Esophagus muscularis mucosa (tissue), 4 donors: Measurements from ENCODE around the gene FDXR. TPM values are rescaled to one million over a fixed set of nuclear protein-coding genes. Genes with fewer than 3 reads are reported as not detected.

Experiments
- DNase-seq: peaks from one replicate; pipeline ENCODE4 v3.0.0-alpha.2; 2017; ENCODE audit errors: extremely low spot score
- H3K27ac ChIP-seq, 4 donors: fragments of 200-600 bp; sonication (generic); replicated peaks in 1 of 4; 1 replicate in 3 of 4; 2 replicates in 1 of 4; pipeline ENCODE4 v1.5.1; 2016 to 2019; ENCODE audit warnings: mild to moderate bottlenecking in 1 of 4
- H3K27me3 ChIP-seq, 4 donors: fragments of 200-600 bp; sonication (generic); one replicate each; pipeline versions ENCODE4 v1.5.1 to v1.6.0; 2016 to 2019
- H3K36me3 ChIP-seq, 4 donors: fragments of 200-600 bp; sonication (generic); one replicate each; pipeline ENCODE4 v1.5.1; 2016 to 2019
- H3K4me1 ChIP-seq, 4 donors: fragments of 200-600 bp; sonication (generic); one replicate each; pipeline ENCODE4 v1.5.1; 2016 to 2019
- H3K4me3 ChIP-seq, 4 donors: fragments of 200-600 bp; sonication (generic); 1 replicate in 2 of 4; 2 replicates in 2 of 4; pipeline ENCODE4 v1.5.1; 2016 to 2019; ENCODE audit warnings: mild to moderate bottlenecking in 4 of 4, moderate library complexity in 1 of 4
- H3K9me3 ChIP-seq, 4 donors: fragments of 200-600 bp; sonication (generic); 1 replicate in 3 of 4; 2 replicates in 1 of 4; pipeline ENCODE4 v1.5.1; 2016 to 2019
- CTCF ChIP-seq, 3 experiments: fragments of 200-600 bp in 2 of 3; fragments of 450-650 bp in 1 of 3; sonication (generic) in 2 of 3; IDR thresholded peaks; one replicate each; pipeline ENCODE4 v1.5.1; 2017 to 2019; ENCODE audit warnings: antibody characterized with exemption in 3 of 3, mild to moderate bottlenecking in 2 of 3, moderate library complexity in 1 of 3
- EP300 ChIP-seq: sonication (generic); formaldehyde crosslinking; IDR thresholded peaks from one replicate; pipeline ENCODE4 v1.6.1; 2017; ENCODE audit warnings: antibody characterized with exemption
- POLR2A ChIP-seq: fragments of 450-650 bp; IDR thresholded peaks from one replicate; pipeline ENCODE4 v1.6.1; 2017; ENCODE audit warnings: antibody characterized with exemption, moderate library complexity, mild to moderate bottlenecking, low read depth
- POLR2AphosphoS5 ChIP-seq, 2 donors: sonication (generic); formaldehyde crosslinking; IDR thresholded peaks; one replicate each; pipeline ENCODE4 v1.6.1; 2017; ENCODE audit warnings: antibody characterized with exemption in 2 of 2
- WGBS: methylation state at CpG from one replicate; pipeline ENCODE4 v1.1.5; 2018; 5-methylcytosine and 5-hydroxymethylcytosine counted together
- intact Hi-C: fragments of 100-400 bp; cut with DNase I; formaldehyde crosslinking; loops from one replicate; pipeline ENCODE4 v1.15.1; 2023
- total RNA-seq, 4 donors: library from RNA; depleted of rRNA; stranded (reverse); fragments of >200 nt; gene quantifications; one replicate each; pipeline versions ENCODE4 v1.1.0 to v1.2.1, GENCODE V29; 2016

The FDXR gene
- total RNA-seq, 4 donors from 2014 or later, result 4.9 to 10.6 (median 7.0) TPM

- H3K27me3 ChIP-seq, result peaks cover 0 to 78% (median 0%) of the 10 kb centered on the region in 4 donors
- no peak for TF ChIP-seq EP300
- TF ChIP-seq POLR2A, result no peak
- no peak for TF ChIP-seq POLR2AphosphoS5 (IDR thresholded peaks at IDR 0.05)
- TF ChIP-seq CTCF (IDR thresholded peaks at IDR 0.05), result no peak
Measured at GRCh38 chr17:74882517-74883240, 9.9 kb upstream of the FDXR start.

GRCh38 chr17:74881073-74881472 is 8.3 kb upstream of the FDXR start:
- H3K27me3 ChIP-seq, result peaks cover 0 to 69% (median 0%) of the 10 kb centered on the region in 4 donors
- H3K27ac ChIP-seq, result no peak overlapping the region
- TF ChIP-seq POLR2A (no peak), CTCF (IDR thresholded peaks at IDR 0.05) (no peak), EP300 (no peak), POLR2AphosphoS5 (IDR thresholded peaks at IDR 0.05) (no peak)
- H3K4me3 ChIP-seq, result no peak overlapping the region
- H3K9me3 ChIP-seq, result no peaks in the 10 kb centered on the region
- H3K36me3 ChIP-seq, result no peaks in the 10 kb centered on the region
- H3K4me1 ChIP-seq, result peaks cover 3 to 12% (median 6%) of the 10 kb centered on the region in 4 donors
- intact Hi-C loops, result no loop called here
- DNase-seq, result no peak
- WGBS, result 80% methylated on average over 9 of the region's 11 CpGs

More at GRCh38 chr17:74882517-74883240, 9.9 kb upstream of the FDXR start:
- H3K9me3 ChIP-seq, result no peaks in the 10 kb centered on the region
- 76% methylated on average over 11 of the region's 20 CpGs for WGBS
- intact Hi-C loops, result no loop called here
- H3K4me3 ChIP-seq, result no peak overlapping the region
- H3K4me1 ChIP-seq, result peaks cover 3 to 8% (median 6%) of the 10 kb centered on the region in 4 donors
- H3K27ac ChIP-seq, result no peak overlapping the region
- no peaks in the 10 kb centered on the region for H3K36me3 ChIP-seq
- no peak for DNase-seq

- TF ChIP-seq POLR2AphosphoS5 (IDR thresholded peaks at IDR 0.05) (no peak), CTCF (IDR thresholded peaks at IDR 0.05) (no peak), POLR2A (no peak), EP300 (no peak)
- Histone ChIP-seq H3K9me3 (no peaks in the 10 kb centered on the region), H3K36me3 (no peaks in the 10 kb centered on the region), H3K27ac (no peak overlapping the region), H3K4me3 (no peak overlapping the region), H3K27me3 (peaks cover 0 to 58% (median 0%) of the 10 kb centered on the region in 4 donors), H3K4me1 (peaks cover 3 to 12% (median 6%) of the 10 kb centered on the region in 4 donors)
- WGBS, result 94% methylated on average over 10 of the region's 16 CpGs
- intact Hi-C loops, result loop anchor here (10.0 kb wide), 1 partner anchor 425 kb away; no protein-coding TSS in a partner anchor
- DNase-seq, result no peak
Measured at GRCh38 chr17:74879308-74879707, 6.5 kb upstream of the FDXR start.

- no peaks in the 10 kb centered on the region for H3K36me3 ChIP-seq
- WGBS, result 86% methylated on average over 2 of the region's 2 CpGs
- no peak overlapping the region for H3K4me3 ChIP-seq
- no peak for DNase-seq
- peaks cover 0 to 54% (median 0%) of the 10 kb centered on the region in 4 donors for H3K27me3 ChIP-seq
- H3K27ac ChIP-seq, result no peak overlapping the region
- H3K4me1 ChIP-seq, result peaks cover 9 to 18% (median 12%) of the 10 kb centered on the region in 4 donors
- no peak for TF ChIP-seq POLR2AphosphoS5 (IDR thresholded peaks at IDR 0.05)
- intact Hi-C loops, result loop anchor here (10.0 kb wide), 1 partner anchor 424 kb away; no protein-coding TSS in a partner anchor
- H3K9me3 ChIP-seq, result no peaks in the 10 kb centered on the region
Measured at GRCh38 chr17:74878658-74879057, 5.9 kb upstream of the FDXR start.

GRCh38 chr17:74877592-74878548 is 5.1 kb upstream of the FDXR start:
- WGBS, result 59% methylated on average over 12 of the region's 19 CpGs
- intact Hi-C loops, result loop anchor here (10.0 kb wide), 1 partner anchor 423 kb away; no protein-coding TSS in a partner anchor
- H3K27ac ChIP-seq, result no peak overlapping the region
- peaks cover 10 to 18% (median 13%) of the 10 kb centered on the region in 4 donors for H3K4me1 ChIP-seq
- H3K27me3 ChIP-seq, result peaks cover 0 to 46% (median 0%) of the 10 kb centered on the region in 4 donors
- no peak for TF ChIP-seq CTCF (IDR thresholded peaks at IDR 0.05)
- no peaks in the 10 kb centered on the region for H3K9me3 ChIP-seq
- no peak for DNase-seq
- H3K4me3 ChIP-seq, result no peak overlapping the region
- no peaks in the 10 kb centered on the region for H3K36me3 ChIP-seq
